Central memory CD8-positive, alpha-beta T cell (primary cell): Measurements from ENCODE around the gene LY86.

Experiments
- ATAC-seq: fragments of 150-1000 bp; cut with Tn5 transposase; replicated peaks from 2 replicates; pipeline ENCODE4 v1.10.0; 2022; ENCODE audit warnings: mild to moderate bottlenecking, moderate FRiP score, moderate number of reproducible peaks; ENCODE audit not compliant: poor library complexity, severe bottlenecking; ENCODE audit errors: extremely low read depth
- DNase-seq, 2 donors: peaks; one replicate each; pipeline ENCODE4 v3.0.0; 2021; ENCODE audit warnings: low spot score in 2 of 2
- H3K27ac Mint-ChIP-seq: one replicate; pipeline ENCODE4 v1.8.0; 2022; ENCODE audit warnings: low read depth, mild to moderate bottlenecking, moderate library complexity, mixed read lengths
- H3K27me3 Mint-ChIP-seq: one replicate; pipeline ENCODE4 v1.8.0; 2022; ENCODE audit warnings: mixed read lengths
- H3K36me3 Mint-ChIP-seq: one replicate; pipeline ENCODE4 v1.8.0; 2022; ENCODE audit warnings: mild to moderate bottlenecking, moderate library complexity, mixed read lengths; ENCODE audit not compliant: insufficient read depth
- H3K4me1 Mint-ChIP-seq: one replicate; pipeline ENCODE4 v1.8.0; 2022; ENCODE audit warnings: mixed read lengths
- H3K4me3 Mint-ChIP-seq: one replicate; pipeline ENCODE4 v1.8.0; 2022; ENCODE audit warnings: mild to moderate bottlenecking, moderate library complexity, mixed read lengths
- H3K9me3 Mint-ChIP-seq: one replicate; pipeline ENCODE4 v1.8.0; 2022; ENCODE audit warnings: mixed read lengths

Gene LY86

GRCh38 chr6:6588064-6588923 is at the start of gene LY86:
Gene LY86 (plus strand): TSS chr6:6588720. CDS start chr6:6588735, 15 bp downstream.
- no peak within 1 kb of the TSS for H3K27ac Mint-ChIP-seq
- H3K27me3 Mint-ChIP-seq = no peaks in the 10 kb centered on the region
- peaks cover 5% of the 10 kb centered on the region for H3K9me3 Mint-ChIP-seq
- H3K36me3 Mint-ChIP-seq = peaks cover 4% of the 10 kb centered on the region
- DNase-seq (no peak), ATAC-seq (no peak)
- H3K4me3 Mint-ChIP-seq = peak within 1 kb of the TSS; percentile 26
- H3K4me1 Mint-ChIP-seq = peaks cover 36% of the 10 kb centered on the region

- H3K27ac Mint-ChIP-seq = no peak overlapping the region
- ATAC-seq = no peak
- H3K4me1 Mint-ChIP-seq = no peaks in the 10 kb centered on the region
- peaks cover 41% of the 10 kb centered on the region for H3K27me3 Mint-ChIP-seq
- H3K9me3 Mint-ChIP-seq = no peaks in the 10 kb centered on the region
- DNase-seq = no peak
- H3K36me3 Mint-ChIP-seq = no peaks in the 10 kb centered on the region
- no peak overlapping the region for H3K4me3 Mint-ChIP-seq
These were observed 49.5 kb upstream of the LY86 start for GRCh38 chr6:6539036-6539435.

DNA sequence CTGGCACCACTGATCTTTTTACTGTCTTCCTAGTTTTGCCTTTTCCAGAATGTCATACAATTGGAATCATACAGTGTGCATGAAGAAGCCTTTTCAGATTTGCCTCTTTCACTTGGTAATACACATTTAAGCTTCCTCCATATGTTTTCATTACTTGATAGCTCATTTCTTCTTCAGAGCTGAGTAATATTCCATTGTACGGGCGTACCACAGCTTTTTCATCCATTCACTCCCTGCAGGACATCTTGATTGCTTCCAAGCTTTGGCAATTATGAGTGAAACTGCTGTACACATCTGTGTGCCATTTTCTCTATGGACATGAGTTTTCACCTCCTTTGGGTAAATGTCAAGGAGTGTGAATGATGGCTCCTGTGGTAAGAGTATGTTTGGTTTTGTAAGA is 46.2 kb upstream of the LY86 start:
- Mint-ChIP-seq H3K9me3 (no peaks in the 10 kb centered on the region), H3K4me3 (no peak overlapping the region), H3K4me1 (no peaks in the 10 kb centered on the region), H3K27ac (no peak overlapping the region), H3K27me3 (peaks cover 66% of the 10 kb centered on the region), H3K36me3 (peaks cover 5% of the 10 kb centered on the region)
- DNase-seq = no peak
- no peak for ATAC-seq

DNA sequence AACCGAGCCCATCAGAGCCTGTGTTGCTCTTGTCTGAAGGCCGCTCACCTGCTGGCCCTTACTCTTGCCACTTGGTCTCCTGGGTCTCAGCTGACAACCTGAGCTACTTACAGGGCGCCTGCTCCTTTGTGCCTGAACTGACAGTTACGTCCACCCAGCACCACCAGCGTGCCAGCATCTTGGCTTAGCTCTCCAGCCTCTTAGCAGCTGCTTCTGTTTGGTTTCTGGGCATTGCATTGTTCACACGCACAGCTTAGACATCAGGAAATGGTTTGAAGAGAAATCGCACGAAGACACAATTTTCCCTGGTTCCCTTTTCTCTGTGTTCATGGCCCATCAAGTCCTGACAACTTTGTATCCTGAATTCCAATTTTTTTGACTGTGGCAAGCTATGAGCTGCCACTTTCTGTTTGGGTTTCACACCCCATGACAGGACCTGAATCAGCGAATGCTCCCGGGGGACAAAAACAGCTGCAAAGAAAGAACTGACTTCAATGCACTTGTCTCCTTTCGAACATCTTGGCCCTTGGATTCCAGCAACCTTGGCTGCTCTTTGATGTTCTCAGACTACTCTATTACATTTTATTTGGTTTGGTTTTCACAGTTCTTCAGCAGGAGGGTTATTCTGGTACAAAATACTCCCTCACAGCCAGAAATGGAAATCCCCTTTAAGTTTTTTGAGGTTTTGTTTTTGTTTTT is 45.2 kb upstream of the LY86 start:
- ATAC-seq (no peak), DNase-seq (no peak)
- H3K9me3 Mint-ChIP-seq = no peaks in the 10 kb centered on the region
- H3K4me3 Mint-ChIP-seq = no peak overlapping the region
- no peaks in the 10 kb centered on the region for H3K4me1 Mint-ChIP-seq
- no peak overlapping the region for H3K27ac Mint-ChIP-seq
- H3K27me3 Mint-ChIP-seq = peaks cover 76% of the 10 kb centered on the region
- peaks cover 5% of the 10 kb centered on the region for H3K36me3 Mint-ChIP-seq

GRCh38 chr6:6545616-6546317 is 42.8 kb upstream of the LY86 start:
- Mint-ChIP-seq H3K4me3 (peak overlapping the region; percentile 49), H3K27me3 (peaks cover 76% of the 10 kb centered on the region), H3K36me3 (peaks cover 5% of the 10 kb centered on the region), H3K9me3 (no peaks in the 10 kb centered on the region), H3K27ac (no peak overlapping the region), H3K4me1 (no peaks in the 10 kb centered on the region)
- DNase-seq (no peak), ATAC-seq (no peak)

GRCh38 chr6:6546318-6547109 is 42.0 kb upstream of the LY86 start:
- Mint-ChIP-seq H3K4me3 (peak overlapping the region; percentile 49), H3K27me3 (peaks cover 69% of the 10 kb centered on the region), H3K4me1 (no peaks in the 10 kb centered on the region), H3K27ac (no peak overlapping the region), H3K9me3 (no peaks in the 10 kb centered on the region), H3K36me3 (peaks cover 5% of the 10 kb centered on the region)
- ATAC-seq (peak; percentile 40), DNase-seq (no peak)

GRCh38 chr6:6547110-6547879 is 41.2 kb upstream of the LY86 start:
- H3K36me3 Mint-ChIP-seq = peaks cover 5% of the 10 kb centered on the region
- H3K4me1 Mint-ChIP-seq = no peaks in the 10 kb centered on the region
- no peak overlapping the region for H3K27ac Mint-ChIP-seq
- DNase-seq (peak; percentile 69), ATAC-seq (peak; percentile 83)
- H3K27me3 Mint-ChIP-seq = peaks cover 61% of the 10 kb centered on the region
- peak overlapping the region; percentile 49 for H3K4me3 Mint-ChIP-seq
- no peaks in the 10 kb centered on the region for H3K9me3 Mint-ChIP-seq

DNA sequence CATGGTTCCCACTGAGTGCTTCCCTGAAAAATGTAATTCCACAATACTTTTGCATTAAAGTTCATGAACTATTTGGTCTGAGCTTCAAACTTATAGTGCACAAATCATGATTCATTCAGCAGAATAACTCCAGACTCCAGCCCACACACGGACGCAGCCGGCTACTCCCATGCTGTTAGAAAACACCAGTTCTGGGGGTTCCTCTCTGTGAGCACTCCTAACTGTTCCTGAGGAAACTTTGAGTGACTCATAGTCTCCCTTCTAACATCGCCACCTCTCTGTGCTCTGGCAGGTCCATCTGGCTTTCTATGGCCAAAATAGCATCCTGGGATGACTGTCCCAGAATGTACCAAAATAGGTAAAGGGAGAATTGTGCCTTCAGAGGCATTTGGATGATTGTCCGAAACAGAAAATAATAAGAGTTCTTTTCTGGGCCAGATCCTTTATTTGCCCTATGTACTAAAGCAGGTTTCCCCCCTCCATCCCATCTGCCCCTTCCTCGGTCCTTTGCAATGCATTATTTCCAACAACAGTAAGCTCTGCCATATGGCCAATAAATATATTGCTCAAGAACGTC is 32.3 kb upstream of the LY86 start:
- H3K4me3 Mint-ChIP-seq = no peak overlapping the region
- H3K9me3 Mint-ChIP-seq = no peaks in the 10 kb centered on the region
- no peaks in the 10 kb centered on the region for H3K36me3 Mint-ChIP-seq
- ATAC-seq = no peak
- H3K4me1 Mint-ChIP-seq = peaks cover 6% of the 10 kb centered on the region
- no peaks in the 10 kb centered on the region for H3K27me3 Mint-ChIP-seq
- DNase-seq = no peak
- no peak overlapping the region for H3K27ac Mint-ChIP-seq

DNA sequence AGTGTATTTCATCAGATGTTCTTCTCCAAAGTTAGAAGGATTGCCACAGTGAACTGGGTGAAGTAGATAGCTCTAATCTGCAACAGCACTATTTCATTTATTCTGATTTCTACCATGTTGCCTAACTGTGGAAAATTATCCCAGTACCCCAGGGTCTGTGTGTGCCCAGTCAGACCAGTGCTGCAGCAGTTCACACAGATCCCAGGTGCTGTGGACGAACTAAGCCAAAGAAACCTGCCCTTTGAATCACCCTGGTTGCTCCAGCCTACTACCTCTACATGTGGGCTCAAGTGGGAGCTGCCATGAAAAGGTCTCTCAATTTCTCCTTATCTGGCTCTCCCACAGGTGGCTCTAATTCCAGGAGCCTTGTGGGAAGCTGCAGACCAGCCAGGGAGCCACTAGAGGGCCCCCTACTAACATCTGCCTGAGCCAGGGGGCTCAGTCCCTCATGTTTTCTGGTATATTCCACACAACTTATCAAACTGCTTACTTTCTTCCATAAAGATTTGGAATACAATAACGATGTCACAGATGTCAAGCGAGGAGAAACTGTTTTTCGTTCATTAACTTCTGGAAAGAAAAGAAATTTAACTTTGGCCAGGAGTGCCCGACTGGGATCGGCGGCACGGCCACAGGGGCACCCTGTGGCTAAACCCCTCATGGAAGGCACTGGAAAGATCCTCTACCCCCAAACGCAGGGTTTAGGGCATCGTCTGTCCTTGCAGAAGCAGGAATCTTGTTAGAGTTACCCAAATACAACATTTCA is 31.6 kb upstream of the LY86 start:
- DNase-seq = no peak
- no peak for ATAC-seq
- Mint-ChIP-seq H3K4me1 (peaks cover 6% of the 10 kb centered on the region), H3K4me3 (no peak overlapping the region), H3K36me3 (no peaks in the 10 kb centered on the region), H3K9me3 (no peaks in the 10 kb centered on the region), H3K27me3 (peaks cover 6% of the 10 kb centered on the region), H3K27ac (no peak overlapping the region)

DNA sequence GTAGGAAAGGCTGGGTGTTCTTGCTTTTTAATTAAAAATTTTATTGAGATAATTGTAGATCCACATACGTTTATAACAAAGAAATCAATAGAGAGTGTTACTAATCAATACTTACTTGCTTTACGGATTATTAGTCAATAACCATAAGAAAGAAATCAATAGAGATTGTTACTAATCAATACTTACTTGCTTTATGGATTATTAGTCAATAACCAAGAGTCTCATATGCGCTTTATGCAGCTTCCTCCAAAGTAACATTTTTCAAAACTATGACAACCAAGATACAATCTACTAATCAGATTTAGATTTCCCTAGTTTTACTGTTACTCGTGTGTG is 31.0 kb upstream of the LY86 start:
- Mint-ChIP-seq H3K36me3 (no peaks in the 10 kb centered on the region), H3K4me3 (no peak overlapping the region), H3K4me1 (peaks cover 6% of the 10 kb centered on the region), H3K9me3 (no peaks in the 10 kb centered on the region), H3K27me3 (peaks cover 12% of the 10 kb centered on the region), H3K27ac (no peak overlapping the region)
- DNase-seq (no peak), ATAC-seq (no peak)

DNA sequence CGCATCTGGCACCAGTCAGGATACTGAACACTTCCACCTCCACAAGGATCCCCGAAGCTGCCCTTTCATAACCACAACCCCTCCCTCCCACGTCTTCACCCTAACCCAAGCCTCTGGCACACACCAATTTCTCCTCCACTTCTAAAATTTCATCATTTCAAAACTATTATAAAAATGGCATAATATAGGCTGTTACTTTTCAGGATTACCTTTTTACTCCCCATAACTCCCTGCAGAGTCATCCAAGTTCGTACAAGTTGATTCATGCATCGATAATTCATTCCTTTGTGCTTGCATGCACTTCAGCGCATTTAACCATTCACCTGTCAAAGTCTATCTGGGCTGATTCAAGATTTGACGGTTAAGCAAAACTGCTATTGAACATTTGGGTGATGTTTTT is 30.6 kb upstream of the LY86 start:
- H3K9me3 Mint-ChIP-seq = no peaks in the 10 kb centered on the region
- no peak overlapping the region for H3K4me3 Mint-ChIP-seq
- H3K4me1 Mint-ChIP-seq = peaks cover 6% of the 10 kb centered on the region
- H3K36me3 Mint-ChIP-seq = no peaks in the 10 kb centered on the region
- no peak for ATAC-seq
- peaks cover 16% of the 10 kb centered on the region for H3K27me3 Mint-ChIP-seq
- DNase-seq = no peak
- H3K27ac Mint-ChIP-seq = no peak overlapping the region
